A549 treated with dexamethasone at 1 μM for 4 hours (cell line): Measurements from ENCODE around the gene UCMA. TPM values are rescaled to one million over a fixed set of nuclear protein-coding genes. Genes with fewer than 3 reads are reported as not detected.

Experiments used
- total RNA-seq: library from RNA; stranded (reverse); fragments of 200-300 nt; extraction: Qiagen RNA extraction; gene quantifications from 5 replicates; pipeline ENCODE4 v1.2.3, GENCODE V29; 2022

The UCMA gene, protein sequence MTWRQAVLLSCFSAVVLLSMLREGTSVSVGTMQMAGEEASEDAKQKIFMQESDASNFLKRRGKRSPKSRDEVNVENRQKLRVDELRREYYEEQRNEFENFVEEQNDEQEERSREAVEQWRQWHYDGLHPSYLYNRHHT
- total RNA-seq = not detected in 5 replicates

GRCh38 chr10:13234172-13234571, at the start of gene UCMA:
Gene UCMA, minus strand, starts transcription at chr10:13234374. Its CDS starts 116 bp downstream, at chr10:13234258.

Other genes with a start within 250 kb of the UCMA start
- 0.71 to 1.4 TPM (median 1.1 TPM) in 5 replicates for gene CCDC3, start 232.7 kb downstream of the UCMA start, total RNA-seq
- 49.4 to 62.9 TPM (median 52.7 TPM) in 5 replicates for gene OPTN, start 134.2 kb downstream of the UCMA start, total RNA-seq
- 21.9 to 27.4 TPM (median 23.9 TPM) in 5 replicates for gene MCM10, start 72.8 kb downstream of the UCMA start, total RNA-seq
- 29.7 to 33.5 TPM (median 30.2 TPM) in 5 replicates for gene PHYH, start 65.7 kb upstream of the UCMA start, total RNA-seq
- 62.4 to 69.8 TPM (median 63.7 TPM) in 5 replicates for gene SEPHS1, start 113.9 kb upstream of the UCMA start, total RNA-seq